HuH-7.5 (cell line): ENCODE results near the gene CHD6.

Source experiments
- DNase-seq: peaks from one replicate; pipeline ENCODE4 v3.0.0; 2011; ENCODE audit warnings: low spot score

CHD6 gene

GRCh38 chr20:41463567-41463966 is 154.6 kb downstream of the CHD6 start:
- DNase-seq: no peak

DNA sequence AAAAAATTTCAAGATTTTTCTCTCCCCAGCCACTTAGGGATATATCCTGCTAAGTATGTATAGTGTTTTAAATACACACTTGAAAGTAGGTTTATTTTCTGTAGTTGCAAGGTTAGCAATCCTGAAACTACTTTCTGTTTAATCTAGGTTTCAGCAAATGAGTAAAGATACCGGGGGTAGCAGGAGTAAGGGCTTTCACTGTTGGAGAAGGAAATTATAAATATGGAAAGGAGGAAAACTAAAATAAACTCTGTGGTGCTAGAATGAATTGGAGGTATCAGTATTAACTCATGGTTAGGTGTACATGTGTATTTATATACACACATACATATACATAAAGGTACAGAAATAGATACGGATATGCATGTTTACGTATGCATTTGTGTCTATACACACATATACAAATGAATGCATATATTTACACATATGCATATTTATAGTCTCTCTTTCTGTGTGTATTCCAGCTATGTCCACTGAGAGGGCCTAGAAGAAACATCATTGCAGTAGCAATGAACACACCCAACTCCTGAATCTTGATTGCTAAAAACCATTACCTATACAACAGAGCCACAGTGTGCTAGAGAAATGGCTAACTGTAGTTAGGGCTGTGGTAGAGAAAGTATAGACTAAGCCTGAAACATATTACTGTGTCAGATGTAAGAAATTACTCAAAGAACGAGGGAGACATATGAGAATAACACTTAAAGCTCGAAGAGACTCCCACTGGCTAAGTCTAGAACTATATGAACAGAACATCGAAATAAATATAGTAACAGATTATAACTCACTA is 155.6 kb downstream of the CHD6 start:
- no peak for DNase-seq

GRCh38 chr20:41458761-41459160 is 159.4 kb downstream of the CHD6 start:
- DNase-seq: no peak

DNA sequence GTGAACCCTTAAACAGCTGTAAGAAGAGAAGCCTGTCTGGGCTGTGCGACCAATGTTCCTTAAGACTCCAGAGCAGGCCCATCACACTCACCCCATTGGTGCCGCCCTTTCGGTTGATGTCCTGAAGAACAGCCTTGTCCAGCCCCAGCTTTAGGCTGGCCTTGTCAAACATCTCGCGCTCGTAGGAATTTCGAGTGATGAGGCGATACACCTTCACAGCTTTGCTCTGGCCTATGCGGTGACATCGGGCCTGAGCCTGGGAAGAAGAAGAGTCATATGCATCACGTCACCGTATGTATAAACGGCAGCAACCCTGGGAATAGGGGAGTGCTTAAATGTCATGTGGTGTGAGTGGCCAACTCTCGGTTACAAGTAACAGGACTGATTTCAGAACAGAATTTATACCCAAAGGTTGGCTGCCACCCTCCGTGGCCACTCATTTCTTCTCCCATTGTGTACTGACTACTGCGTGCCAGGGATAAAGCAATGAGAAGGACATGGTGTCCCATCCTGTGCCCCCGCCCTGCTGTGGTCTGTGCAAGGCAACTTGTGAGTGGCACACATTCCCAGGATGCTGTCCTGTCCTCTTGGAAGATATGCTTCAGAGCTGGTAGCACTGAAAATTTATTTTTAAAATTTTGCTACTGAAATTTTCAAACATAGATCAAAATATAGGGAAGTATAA is 160.9 kb downstream of the CHD6 start:
- no peak for DNase-seq

DNA sequence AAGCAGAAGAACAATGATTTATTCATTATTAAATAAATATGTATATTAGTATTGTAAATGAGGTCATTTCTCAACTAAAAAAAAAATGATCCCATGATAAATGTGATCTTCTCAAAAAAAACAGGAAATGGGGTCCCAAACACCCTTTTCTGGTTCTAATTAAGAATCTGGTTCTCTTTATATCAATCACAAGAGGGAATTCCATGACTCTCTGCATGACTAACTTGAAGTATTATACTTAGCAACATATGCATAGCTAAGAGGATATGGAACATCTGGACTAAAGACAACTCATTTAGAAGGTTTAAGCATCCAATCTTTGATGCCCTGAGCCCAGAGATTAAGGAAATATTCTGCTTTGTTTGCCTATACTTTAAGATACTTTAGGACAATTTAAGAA is 161.8 kb downstream of the CHD6 start:
- no peak for DNase-seq

DNA sequence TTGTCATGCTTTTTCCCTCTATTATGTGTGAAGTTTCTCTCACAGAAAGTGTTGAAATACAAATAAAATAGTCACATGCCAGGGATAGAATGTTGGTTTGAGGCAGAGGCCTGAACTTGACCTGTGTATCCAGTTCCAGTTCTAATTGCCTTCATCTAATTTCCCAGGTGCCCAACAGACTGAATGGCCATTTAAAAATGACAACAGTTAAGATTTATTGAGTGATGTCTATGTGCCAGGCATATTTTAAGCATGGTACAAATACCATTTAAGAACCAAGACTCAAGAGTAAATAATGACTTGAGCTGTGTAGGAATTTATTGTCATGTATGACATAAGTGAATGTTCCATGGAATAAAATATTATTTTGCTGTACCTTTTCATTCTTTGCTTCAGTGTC is 163.9 kb downstream of the CHD6 start:
- no peak for DNase-seq

DNA sequence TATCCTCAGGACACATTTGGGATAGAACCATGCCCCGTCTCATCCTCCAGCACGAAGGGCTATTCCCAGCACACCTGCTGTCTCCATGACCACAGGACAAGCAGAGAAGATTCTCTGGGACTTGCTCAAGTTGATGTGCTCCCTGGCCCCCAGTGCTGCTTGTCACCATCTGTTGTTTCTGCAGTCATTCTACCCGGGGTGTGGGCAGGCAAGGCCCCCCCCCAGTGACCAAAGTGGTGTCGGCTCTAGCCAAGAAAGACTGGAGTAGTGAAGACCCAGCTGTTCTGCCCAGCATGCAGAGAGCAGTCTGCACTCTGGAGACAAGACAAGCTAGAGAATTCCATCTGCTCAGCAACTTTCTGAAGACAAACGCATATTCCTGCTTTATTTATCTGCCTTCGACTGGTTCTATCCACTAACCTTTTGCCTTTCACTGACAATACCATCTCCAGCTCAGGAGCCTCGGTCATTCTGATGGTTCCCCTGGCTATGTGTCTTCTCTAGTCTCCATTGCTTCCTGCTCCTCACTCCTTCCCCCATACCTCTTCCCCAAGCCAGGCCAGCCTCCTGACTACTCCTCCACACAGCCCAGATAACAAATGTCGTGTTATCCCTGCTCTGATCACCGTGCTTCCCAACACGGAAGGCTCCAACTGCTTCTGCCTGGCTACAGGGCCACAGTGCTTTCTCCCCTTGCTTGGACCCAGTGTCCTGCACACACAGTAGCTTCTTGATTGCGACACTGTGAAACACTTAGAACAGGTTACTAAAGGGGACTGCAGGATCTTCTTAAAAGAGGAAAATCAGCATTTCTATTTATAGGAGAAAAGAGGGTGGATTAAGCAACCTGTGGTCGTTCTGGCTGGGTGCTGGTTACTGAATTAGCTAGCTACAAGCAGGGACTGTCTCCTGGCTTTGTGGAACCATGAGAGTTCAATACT is 164.9 kb downstream of the CHD6 start:
- no peak for DNase-seq

DNA sequence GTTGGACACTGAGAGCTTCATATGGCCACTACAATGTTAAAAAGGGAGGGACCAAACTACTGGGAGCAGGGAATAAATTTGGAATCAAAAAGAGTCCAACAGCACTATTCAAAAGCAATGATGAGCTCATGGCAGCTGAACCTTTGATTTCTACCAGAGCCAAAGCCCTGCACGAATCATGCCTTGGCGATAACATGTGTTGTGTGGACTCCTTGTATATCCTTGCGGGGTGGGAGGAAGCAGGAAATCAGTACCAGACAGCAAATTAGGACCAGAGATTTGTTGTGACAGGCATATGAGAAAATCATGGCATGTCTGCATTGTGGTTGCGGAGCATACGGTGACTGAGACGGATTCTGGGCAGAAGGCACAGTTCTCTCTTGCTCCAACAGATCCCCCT is 166.0 kb downstream of the CHD6 start:
- DNase-seq: no peak

- no peak for DNase-seq
These were observed 171.2 kb downstream of the CHD6 start for GRCh38 chr20:41447006-41447405.

DNA sequence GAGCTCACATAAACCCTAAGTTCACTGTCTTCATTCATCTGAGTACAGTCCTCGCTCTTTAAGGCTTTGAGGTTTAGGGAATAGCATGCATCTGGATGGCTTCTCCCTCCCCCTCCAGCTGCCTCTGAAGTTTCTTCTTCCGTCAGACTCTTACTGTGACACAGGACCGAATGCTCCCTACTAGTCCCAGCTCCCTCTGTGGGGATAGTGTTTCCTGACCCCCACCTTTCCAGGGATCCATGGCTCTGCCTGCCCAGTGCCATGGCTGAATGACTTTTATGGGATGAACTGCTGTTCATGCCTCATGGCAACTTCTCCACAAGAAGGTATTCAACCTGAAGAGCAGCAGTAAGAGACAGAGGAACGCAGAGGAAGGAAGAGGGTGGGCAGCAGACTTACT is 171.7 kb downstream of the CHD6 start:
- DNase-seq: no peak

- no peak for DNase-seq
These were observed 173.4 kb downstream of the CHD6 start for GRCh38 chr20:41444821-41445220.

- no peak for DNase-seq
These were observed 174.5 kb downstream of the CHD6 start for GRCh38 chr20:41443691-41444090.

- DNase-seq: no peak
These were observed 177.3 kb downstream of the CHD6 start for GRCh38 chr20:41440882-41441281.

- no peak for DNase-seq
These were observed 180.3 kb downstream of the CHD6 start for GRCh38 chr20:41437836-41438235.

GRCh38 chr20:41436679-41437078 is 181.5 kb downstream of the CHD6 start:
- no peak for DNase-seq

- no peak for DNase-seq
These were observed 185.0 kb downstream of the CHD6 start for GRCh38 chr20:41433203-41433602.

- DNase-seq: no peak
These were observed 185.4 kb downstream of the CHD6 start for GRCh38 chr20:41432746-41433145.

- DNase-seq: no peak
These were observed 189.9 kb downstream of the CHD6 start for GRCh38 chr20:41428285-41428684.

- DNase-seq: no peak
These were observed 190.3 kb downstream of the CHD6 start for GRCh38 chr20:41427833-41428232.

- no peak for DNase-seq
These were observed 191.2 kb downstream of the CHD6 start for GRCh38 chr20:41426976-41427375.

- no peak for DNase-seq
These were observed 191.9 kb downstream of the CHD6 start for GRCh38 chr20:41426086-41426830.
